Measurements from ENCODE around the gene PHOX2A. TPM values are rescaled to one million over a fixed set of nuclear protein-coding genes. Genes with fewer than 3 reads are reported as not detected.

Gene PHOX2A
- total RNA-seq, 1 donor from 2014 or later = not detected

- Mint-ChIP-seq H3K9me3 (ENCODE audit: unreplicated experiment) (no peaks in the 10 kb centered on the region), H3K4me1 (ENCODE audit: unreplicated experiment) (peaks cover 18% of the 10 kb centered on the region), H3K36me3 (ENCODE audit: unreplicated experiment) (peaks cover 51% of the 10 kb centered on the region), H3K27me3 (ENCODE audit: unreplicated experiment) (no peaks in the 10 kb centered on the region), H3K27ac (ENCODE audit: unreplicated experiment) (peak overlapping the region; percentile 14), H3K4me3 (ENCODE audit: unreplicated experiment) (no peak overlapping the region)
- DNase-seq (ENCODE audit: extremely low spot score, unreplicated experiment) = peak; percentile 64
- TF ChIP-seq CTCF (IDR thresholded peaks at IDR 0.05) = no peak
Measured at GRCh38 chr11:72232260-72233055, 11.5 kb downstream of the PHOX2A start.

GRCh38 chr11:72231396-72232259 is 12.3 kb downstream of the PHOX2A start:
- Mint-ChIP-seq H3K4me1 (ENCODE audit: unreplicated experiment) (peaks cover 24% of the 10 kb centered on the region), H3K27me3 (ENCODE audit: unreplicated experiment) (no peaks in the 10 kb centered on the region), H3K36me3 (ENCODE audit: unreplicated experiment) (peaks cover 48% of the 10 kb centered on the region), H3K4me3 (ENCODE audit: unreplicated experiment) (no peak overlapping the region), H3K9me3 (ENCODE audit: unreplicated experiment) (no peaks in the 10 kb centered on the region), H3K27ac (ENCODE audit: unreplicated experiment) (no peak overlapping the region)
- no peak for TF ChIP-seq CTCF (IDR thresholded peaks at IDR 0.05)
- DNase-seq (ENCODE audit: extremely low spot score, unreplicated experiment) = no peak

GRCh38 chr11:72230764-72231365 is 13.1 kb downstream of the PHOX2A start:
- no peaks in the 10 kb centered on the region for H3K27me3 Mint-ChIP-seq (ENCODE audit: unreplicated experiment)
- peaks cover 43% of the 10 kb centered on the region for H3K36me3 Mint-ChIP-seq (ENCODE audit: unreplicated experiment)
- H3K4me1 Mint-ChIP-seq (ENCODE audit: unreplicated experiment) = peaks cover 31% of the 10 kb centered on the region
- H3K9me3 Mint-ChIP-seq (ENCODE audit: unreplicated experiment) = no peaks in the 10 kb centered on the region
- TF ChIP-seq CTCF (IDR thresholded peaks at IDR 0.05) = no peak
- no peak overlapping the region for H3K27ac Mint-ChIP-seq (ENCODE audit: unreplicated experiment)
- DNase-seq (ENCODE audit: extremely low spot score, unreplicated experiment) = no peak
- no peak overlapping the region for H3K4me3 Mint-ChIP-seq (ENCODE audit: unreplicated experiment)

GRCh38 chr11:72229925-72230763 is 13.8 kb downstream of the PHOX2A start:
- peaks cover 43% of the 10 kb centered on the region for H3K36me3 Mint-ChIP-seq (ENCODE audit: unreplicated experiment)
- no peak for TF ChIP-seq CTCF (IDR thresholded peaks at IDR 0.05)
- no peak overlapping the region for H3K27ac Mint-ChIP-seq (ENCODE audit: unreplicated experiment)
- H3K27me3 Mint-ChIP-seq (ENCODE audit: unreplicated experiment) = no peaks in the 10 kb centered on the region
- H3K9me3 Mint-ChIP-seq (ENCODE audit: unreplicated experiment) = no peaks in the 10 kb centered on the region
- DNase-seq (ENCODE audit: extremely low spot score, unreplicated experiment) = no peak
- H3K4me3 Mint-ChIP-seq (ENCODE audit: unreplicated experiment) = no peak overlapping the region
- peaks cover 39% of the 10 kb centered on the region for H3K4me1 Mint-ChIP-seq (ENCODE audit: unreplicated experiment)
